H1 (cell line): ENCODE measurements around the gene FBXO45. TPM values are rescaled to one million over a fixed set of nuclear protein-coding genes. Genes with fewer than 3 reads are reported as not detected.

Experiments used
- RNF2 ChIP-seq: fragments of 200-900, 300-1000 bp; sonication (generic); IDR thresholded peaks from 2 replicates; pipeline ENCODE4 v1.7.1; 2016; ENCODE audit warnings: borderline replicate concordance, low read depth, mild to moderate bottlenecking, antibody characterized with exemption, low read length; ENCODE audit not compliant: poor library complexity, severe bottlenecking; ENCODE audit errors: missing control alignments
- polyA plus RNA-seq, 7 experiments: library from polyadenylated mRNA; depleted of rRNA in 3 of 7; stranded (reverse) in 5 of 7; unstranded in 2 of 7; fragments of >200 nt in 5 of 7; fragments of 200-250 nt in 2 of 7; gene quantifications; 1 replicate in 5 of 7; 2 replicates in 1 of 7; 4 replicates in 1 of 7; pipeline versions ENCODE4 v1.2.1 to v1.2.3, GENCODE V29; 2011 to 2013; ENCODE audit warnings: missing spikeins in 2 of 7, mixed read lengths in 2 of 7
- total RNA-seq: library from RNA; stranded (reverse); fragmentation: NEBNext Ultra II Directional; extraction: Animal tissue kit (Norgen Biotek cat#: 25700); gene quantifications from 2 replicates; pipeline ENCODE4 v1.2.1, GENCODE V29; 2021

The FBXO45 gene
- total and polyA plus RNA-seq, 2 of the 8 experiments (the other 6 are each of a cell fraction or from before 2014, with no cell fraction given), result 5.2 to 19.4 TPM

- no peak for TF ChIP-seq RNF2
Measured at GRCh38 chr3:196555295-196555694, 13.2 kb upstream of the FBXO45 start (continued).
